SK-N-SH (cell line): ENCODE measurements around the gene STRC. TPM values are rescaled to one million over a fixed set of nuclear protein-coding genes. Genes with fewer than 3 reads are reported as not detected.
"Not testable (repeated sequence)": the region's sequence is repeated elsewhere in the genome, so short reads cannot be mapped to it uniquely, and the experiment has no call there.

Experiments
- CTCF ChIA-PET: fragments of 300-600, 350-600 bp; formaldehyde crosslinking; extraction: SDS; loops from one replicate; lab custom pipeline; 2021; lab: Yijun Ruan, JAX
- POLR2A ChIA-PET: fragments of 350-600 bp; sonication (Branson Sonifier 250); formaldehyde crosslinking; extraction: SDS; loops from one replicate; lab custom pipeline; 2020; ENCODE audit warnings: antibody characterized with exemption, inconsistent platforms; lab: Yijun Ruan, JAX
- DNase-seq: peaks from one replicate; pipeline ENCODE4 v3.0.0; 2012
- H2AFZ ChIP-seq: fragments of 200-600 bp; sonication (generic); 2 replicates; pipeline ENCODE4 v1.8.1; 2016; ENCODE audit warnings: antibody characterized with exemption, mild to moderate bottlenecking, low read depth
- H3F3A ChIP-seq: fragments of 200-600 bp; sonication (generic); replicated peaks from 2 replicates; pipeline ENCODE3; 2016; ENCODE audit warnings: antibody characterized with exemption, mild to moderate bottlenecking; ENCODE audit not compliant: insufficient read depth
- H3K27ac ChIP-seq, 2 experiments: fragments of 200-500 bp in 1 of 2; fragments of 200-600 bp in 1 of 2; sonication (Bioruptor generic) in 1 of 2; sonication (generic), shearing (Covaris generic) in 1 of 2; 2 replicates each; pipeline versions ENCODE4 v1.5.1 to v1.6.1; 2014 to 2016; ENCODE audit warnings: low read depth in 2 of 2, inconsistent platforms in 1 of 2, low read length in 1 of 2, mild to moderate bottlenecking in 1 of 2, mixed read lengths in 1 of 2
- H3K27me3 ChIP-seq: fragments of 200-600 bp; sonication (generic), shearing (Covaris generic); 2 replicates; pipeline ENCODE4 v1.6.1; 2016; ENCODE audit warnings: mixed run types; ENCODE audit not compliant: insufficient read depth
- H3K36me3 ChIP-seq, 2 experiments: fragments of 200-500 bp in 1 of 2; fragments of 200-600 bp in 1 of 2; sonication (Bioruptor generic) in 1 of 2; sonication (generic) in 1 of 2; replicated peaks in 1 of 2; 2 replicates each; pipeline versions ENCODE3 to v1.5.1; 2014 to 2016; ENCODE audit warnings: low read length in 1 of 2, mild to moderate bottlenecking in 1 of 2; ENCODE audit not compliant: insufficient read depth in 2 of 2, control insufficient read depth in 1 of 2
- H3K4me1 ChIP-seq, 2 experiments: fragments of 200-500 bp in 1 of 2; fragments of 200-600 bp in 1 of 2; sonication (Bioruptor generic) in 1 of 2; sonication (generic), shearing (Covaris generic) in 1 of 2; 2 replicates each; pipeline versions ENCODE4 v1.5.1 to v1.6.1; 2014 to 2016; ENCODE audit warnings: low read depth in 1 of 2, low read length in 1 of 2, mixed run types in 1 of 2; ENCODE audit not compliant: insufficient read depth in 2 of 2, control insufficient read depth in 1 of 2
- H3K4me2 ChIP-seq: fragments of 200-600 bp; sonication (generic), shearing (Covaris generic); 2 replicates; pipeline ENCODE4 v1.6.1; 2017; ENCODE audit warnings: mixed run types
- H3K4me3 ChIP-seq, 2 experiments: fragments of 200-500 bp in 1 of 2; fragments of 200-600 bp in 1 of 2; sonication (Bioruptor generic) in 1 of 2; sonication (generic), shearing (Covaris generic) in 1 of 2; 2 replicates each; pipeline versions ENCODE4 v1.5.1 to v1.8.1; 2014 to 2016; ENCODE audit warnings: low read depth in 2 of 2, inconsistent platforms in 1 of 2, low read length in 1 of 2, mild to moderate bottlenecking in 1 of 2, mixed read lengths in 1 of 2, moderate library complexity in 1 of 2
- H3K79me2 ChIP-seq: fragments of 200-600 bp; sonication (generic); 2 replicates; pipeline ENCODE4 v1.8.1; 2017; ENCODE audit warnings: mild to moderate bottlenecking; ENCODE audit not compliant: insufficient read depth
- H3K9ac ChIP-seq: fragments of 200-600 bp; sonication (generic); 2 replicates; pipeline ENCODE4 v1.6.1; 2017; ENCODE audit warnings: mixed run types
- H3K9me2 ChIP-seq: fragments of 200-600 bp; sonication (generic); 2 replicates; pipeline ENCODE4 v1.6.1; 2017; ENCODE audit warnings: mixed run types
- H3K9me3 ChIP-seq: fragments of 200-600 bp; sonication (generic); 2 replicates; pipeline ENCODE4 v1.6.1; 2017; ENCODE audit warnings: mixed run types, mild to moderate bottlenecking, moderate library complexity
- H4K20me1 ChIP-seq: fragments of 200-600 bp; sonication (generic); 2 replicates; pipeline ENCODE4 v1.6.1; 2017; ENCODE audit warnings: mild to moderate bottlenecking, mixed run types; ENCODE audit not compliant: insufficient read depth
- CTCF ChIP-seq: fragments of 200-600 bp; sonication (generic); IDR thresholded peaks from 2 replicates; pipeline ENCODE4 v1.6.1; 2017; ENCODE audit warnings: antibody characterized with exemption, mild to moderate bottlenecking, moderate library complexity
- EP300 ChIP-seq, 2 experiments: IDR thresholded peaks; 2 replicates each; pipeline versions ENCODE4 v1.4.0 to v1.6.1; 2012; ENCODE audit warnings: borderline replicate concordance in 1 of 2, low read depth in 1 of 2, low read length in 1 of 2
- EZH2phosphoT487 ChIP-seq: fragments of 200-600 bp; sonication (generic); IDR thresholded peaks from 2 replicates; pipeline ENCODE4 v1.6.1; 2017; ENCODE audit warnings: low read depth, mixed run types, mild to moderate bottlenecking, antibody characterized with exemption, moderate library complexity, borderline replicate concordance
- FOXJ3 ChIP-seq: sonication (generic); formaldehyde crosslinking; IDR thresholded peaks from 2 replicates; pipeline ENCODE4 v1.5.1; 2020; ENCODE audit warnings: mild to moderate bottlenecking, missing genetic modification reagents
- JUND ChIP-seq: IDR thresholded peaks from 2 replicates; pipeline ENCODE4 v1.4.0; 2012
- MXI1 ChIP-seq: IDR thresholded peaks from 2 replicates; pipeline ENCODE4 v1.6.1; 2012; ENCODE audit warnings: mild to moderate bottlenecking, low read depth, low read length, improper control_type of control experiment
- NRF1 ChIP-seq: IDR thresholded peaks from 2 replicates; pipeline ENCODE4 v1.6.1; 2012; ENCODE audit warnings: low read depth, mild to moderate bottlenecking, low read length
- POLR2AphosphoS5 ChIP-seq: IDR thresholded peaks from 2 replicates; pipeline ENCODE4 v1.6.1; 2012; ENCODE audit warnings: low read depth, low read length
- RFX5 ChIP-seq: IDR thresholded peaks from 2 replicates; pipeline ENCODE4 v1.6.1; 2012; ENCODE audit warnings: mild to moderate bottlenecking, improper control_type of control experiment, low read length
- SIN3A ChIP-seq: IDR thresholded peaks from 2 replicates; pipeline ENCODE4 v1.6.1; 2012; ENCODE audit warnings: low read depth, mild to moderate bottlenecking, low read length, moderate library complexity, borderline replicate concordance
- TCF12 ChIP-seq: IDR thresholded peaks from 2 replicates; pipeline ENCODE4 v1.4.0; 2012
- TEAD4 ChIP-seq: IDR thresholded peaks from 2 replicates; pipeline ENCODE4 v1.4.0; 2012; ENCODE audit warnings: mild to moderate bottlenecking, borderline replicate concordance; ENCODE audit not compliant: insufficient read depth
- WGBS: methylation state at CpG from one replicate; pipeline ENCODE4 v1.1.6; 2017; ENCODE audit warnings: low lambda C conversion rate; 5-methylcytosine and 5-hydroxymethylcytosine counted together
- polyA plus RNA-seq, 3 experiments: library from polyadenylated mRNA; depleted of rRNA; stranded (reverse); fragments of >200 nt; gene quantifications; 2 replicates each; pipeline ENCODE4 v1.2.3, GENCODE V29; 2012
- TF ChIP-seq, protein P1 (sequence below): IDR thresholded peaks from 2 replicates; pipeline ENCODE4 v1.4.0; 2012; ENCODE audit warnings: low read depth, borderline replicate concordance
- TF ChIP-seq, protein P2 (sequence below): IDR thresholded peaks from 2 replicates; pipeline ENCODE4 v1.6.1; 2012; ENCODE audit warnings: mild to moderate bottlenecking, low read depth, low read length, moderate library complexity
- TF ChIP-seq, protein P3 (sequence below): IDR thresholded peaks from 2 replicates; pipeline ENCODE4; 2012
- TF ChIP-seq, protein P4 (sequence below): IDR thresholded peaks from 2 replicates; pipeline ENCODE4 v1.4.0; 2012; ENCODE audit warnings: low read depth
- TF ChIP-seq, protein P5 (sequence below): fragments of 150-350 bp; IDR thresholded peaks from 2 replicates; pipeline ENCODE4 v1.6.1; 2017; ENCODE audit warnings: antibody characterized with exemption, low read length, low read depth, borderline replicate concordance

Gene STRC
- polyA plus RNA-seq, 1 of the 3 experiments (the other 2 are of a cell fraction): 0.03 TPM

GRCh38 chr15:43648649-43649429, 30.2 kb upstream of the STRC start, which contains the start of gene CATSPER2:
CATSPER2 (minus strand) TSS chr15:43648844; CDS start chr15:43648061, 783 bp downstream.
- no peak within 1 kb of the TSS for H3K4me2 ChIP-seq
- no peaks in the 10 kb centered on the region for H3F3A ChIP-seq
- no peak within 1 kb of the TSS for H2AFZ ChIP-seq
- no peak within 1 kb of the TSS for H3K9ac ChIP-seq
- CTCF ChIA-PET: interaction anchor here (0.7 kb wide), 1 partner anchor 46 kb away, joined by 3 read pairs; no protein-coding TSS in a partner anchor
- H3K9me2 ChIP-seq: no peaks in the 10 kb centered on the region
- no peak within 1 kb of the TSS for H3K27ac ChIP-seq
- no peaks in the 10 kb centered on the region for H3K4me1 ChIP-seq
- TF ChIP-seq, protein P1, sequence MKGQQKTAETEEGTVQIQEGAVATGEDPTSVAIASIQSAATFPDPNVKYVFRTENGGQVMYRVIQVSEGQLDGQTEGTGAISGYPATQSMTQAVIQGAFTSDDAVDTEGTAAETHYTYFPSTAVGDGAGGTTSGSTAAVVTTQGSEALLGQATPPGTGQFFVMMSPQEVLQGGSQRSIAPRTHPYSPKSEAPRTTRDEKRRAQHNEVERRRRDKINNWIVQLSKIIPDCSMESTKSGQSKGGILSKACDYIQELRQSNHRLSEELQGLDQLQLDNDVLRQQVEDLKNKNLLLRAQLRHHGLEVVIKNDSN: no peak
- TF ChIP-seq MXI1 (no peak), EZH2phosphoT487 (no peak), TEAD4 (no peak), FOXJ3 (CRISPR knock-in tag) (no peak), SIN3A (no peak), RFX5 (no peak), NRF1 (no peak), CTCF (no peak), POLR2AphosphoS5 (no peak), TCF12 (no peak), JUND (no peak), EP300 (IDR thresholded peaks at IDR 0.05; ENCODE audit: borderline replicate concordance in 1 of 2, low read depth in 1 of 2, low read length in 1 of 2) (no peak)
- TF ChIP-seq, protein P2, sequence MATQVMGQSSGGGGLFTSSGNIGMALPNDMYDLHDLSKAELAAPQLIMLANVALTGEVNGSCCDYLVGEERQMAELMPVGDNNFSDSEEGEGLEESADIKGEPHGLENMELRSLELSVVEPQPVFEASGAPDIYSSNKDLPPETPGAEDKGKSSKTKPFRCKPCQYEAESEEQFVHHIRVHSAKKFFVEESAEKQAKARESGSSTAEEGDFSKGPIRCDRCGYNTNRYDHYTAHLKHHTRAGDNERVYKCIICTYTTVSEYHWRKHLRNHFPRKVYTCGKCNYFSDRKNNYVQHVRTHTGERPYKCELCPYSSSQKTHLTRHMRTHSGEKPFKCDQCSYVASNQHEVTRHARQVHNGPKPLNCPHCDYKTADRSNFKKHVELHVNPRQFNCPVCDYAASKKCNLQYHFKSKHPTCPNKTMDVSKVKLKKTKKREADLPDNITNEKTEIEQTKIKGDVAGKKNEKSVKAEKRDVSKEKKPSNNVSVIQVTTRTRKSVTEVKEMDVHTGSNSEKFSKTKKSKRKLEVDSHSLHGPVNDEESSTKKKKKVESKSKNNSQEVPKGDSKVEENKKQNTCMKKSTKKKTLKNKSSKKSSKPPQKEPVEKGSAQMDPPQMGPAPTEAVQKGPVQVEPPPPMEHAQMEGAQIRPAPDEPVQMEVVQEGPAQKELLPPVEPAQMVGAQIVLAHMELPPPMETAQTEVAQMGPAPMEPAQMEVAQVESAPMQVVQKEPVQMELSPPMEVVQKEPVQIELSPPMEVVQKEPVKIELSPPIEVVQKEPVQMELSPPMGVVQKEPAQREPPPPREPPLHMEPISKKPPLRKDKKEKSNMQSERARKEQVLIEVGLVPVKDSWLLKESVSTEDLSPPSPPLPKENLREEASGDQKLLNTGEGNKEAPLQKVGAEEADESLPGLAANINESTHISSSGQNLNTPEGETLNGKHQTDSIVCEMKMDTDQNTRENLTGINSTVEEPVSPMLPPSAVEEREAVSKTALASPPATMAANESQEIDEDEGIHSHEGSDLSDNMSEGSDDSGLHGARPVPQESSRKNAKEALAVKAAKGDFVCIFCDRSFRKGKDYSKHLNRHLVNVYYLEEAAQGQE: no peak
- TF ChIP-seq, protein P3, sequence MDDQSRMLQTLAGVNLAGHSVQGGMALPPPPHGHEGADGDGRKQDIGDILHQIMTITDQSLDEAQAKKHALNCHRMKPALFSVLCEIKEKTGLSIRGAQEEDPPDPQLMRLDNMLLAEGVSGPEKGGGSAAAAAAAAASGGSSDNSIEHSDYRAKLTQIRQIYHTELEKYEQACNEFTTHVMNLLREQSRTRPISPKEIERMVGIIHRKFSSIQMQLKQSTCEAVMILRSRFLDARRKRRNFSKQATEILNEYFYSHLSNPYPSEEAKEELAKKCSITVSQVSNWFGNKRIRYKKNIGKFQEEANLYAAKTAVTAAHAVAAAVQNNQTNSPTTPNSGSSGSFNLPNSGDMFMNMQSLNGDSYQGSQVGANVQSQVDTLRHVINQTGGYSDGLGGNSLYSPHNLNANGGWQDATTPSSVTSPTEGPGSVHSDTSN: no peak
- TF ChIP-seq, protein P4, sequence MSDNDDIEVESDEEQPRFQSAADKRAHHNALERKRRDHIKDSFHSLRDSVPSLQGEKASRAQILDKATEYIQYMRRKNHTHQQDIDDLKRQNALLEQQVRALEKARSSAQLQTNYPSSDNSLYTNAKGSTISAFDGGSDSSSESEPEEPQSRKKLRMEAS: no peak
- TF ChIP-seq, protein P5, sequence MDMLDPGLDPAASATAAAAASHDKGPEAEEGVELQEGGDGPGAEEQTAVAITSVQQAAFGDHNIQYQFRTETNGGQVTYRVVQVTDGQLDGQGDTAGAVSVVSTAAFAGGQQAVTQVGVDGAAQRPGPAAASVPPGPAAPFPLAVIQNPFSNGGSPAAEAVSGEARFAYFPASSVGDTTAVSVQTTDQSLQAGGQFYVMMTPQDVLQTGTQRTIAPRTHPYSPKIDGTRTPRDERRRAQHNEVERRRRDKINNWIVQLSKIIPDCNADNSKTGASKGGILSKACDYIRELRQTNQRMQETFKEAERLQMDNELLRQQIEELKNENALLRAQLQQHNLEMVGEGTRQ: no peak
- TF ChIP-seq, all 33 proteins: peak for 0
- H3K36me3 ChIP-seq: no peaks in the 10 kb centered on the region
- H3K4me3 ChIP-seq: no peak within 1 kb of the TSS
- no peaks in the 10 kb centered on the region for H4K20me1 ChIP-seq
- no peaks in the 10 kb centered on the region for H3K9me3 ChIP-seq
- POLR2A ChIA-PET: no interaction called here
- no peaks in the 10 kb centered on the region for H3K27me3 ChIP-seq
- no peaks in the 10 kb centered on the region for H3K79me2 ChIP-seq
- no peak for DNase-seq
- WGBS: 98% methylated on average over 72 of the region's 85 CpGs

DNA sequence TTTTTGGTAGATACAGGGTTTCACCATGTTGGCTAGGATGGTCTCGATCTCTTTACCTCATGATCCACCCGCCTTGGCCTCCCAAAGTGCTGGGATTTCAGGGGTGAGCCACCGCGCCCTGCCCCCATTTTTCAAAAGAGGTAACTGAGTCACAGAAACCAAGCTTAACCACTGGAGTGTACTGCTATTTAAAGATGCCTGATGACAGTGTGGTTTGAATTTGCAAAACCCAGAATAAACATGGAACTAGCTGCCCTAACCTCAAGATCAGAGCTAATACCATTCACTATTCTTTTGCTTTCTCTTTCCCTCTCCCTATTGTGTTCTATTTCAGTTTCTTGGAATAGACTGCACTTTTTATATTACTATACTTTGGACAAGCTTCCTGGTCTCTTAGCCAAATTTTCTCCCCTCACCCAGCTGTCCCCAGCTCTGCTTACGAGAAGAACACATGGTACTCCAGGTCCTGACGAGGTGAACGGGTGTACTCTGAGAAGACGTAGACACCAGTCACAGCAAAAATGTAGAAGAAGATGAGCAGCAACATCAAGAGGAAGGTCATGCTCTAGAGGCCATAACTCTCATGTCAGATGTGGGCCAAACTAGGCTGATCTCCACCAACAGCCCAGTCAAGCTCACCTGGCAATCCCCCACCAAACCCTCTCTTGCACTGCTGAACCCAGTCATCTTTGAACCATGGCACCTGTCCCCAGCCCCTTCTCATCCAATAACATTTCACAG, 20.0 kb upstream of the STRC start:
- H3K4me1 ChIP-seq, H3K9ac ChIP-seq, H3K9me3 ChIP-seq, POLR2A ChIA-PET, H3F3A ChIP-seq, H3K36me3 ChIP-seq, CTCF ChIA-PET, DNase-seq, H3K27ac ChIP-seq, H3K4me2 ChIP-seq, H2AFZ ChIP-seq, H4K20me1 ChIP-seq, H3K4me3 ChIP-seq, H3K79me2 ChIP-seq, H3K27me3 ChIP-seq, H3K9me2 ChIP-seq: not testable (repeated sequence)
- WGBS: 91% methylated on average over 8 of the region's 8 CpGs
